K562 (cell line): ENCODE data around the gene PUSL1. TPM values are rescaled to one million over a fixed set of nuclear protein-coding genes. Genes with fewer than 3 reads are reported as not detected.

Source experiments
- CHD1 ChIP-seq: fragments of 200-600 bp; sonication (generic); IDR thresholded peaks from one replicate; pipeline ENCODE4 v1.6.1; 2012; ENCODE audit warnings: mild to moderate bottlenecking, moderate library complexity, low read length, inconsistent platforms
- MLX ChIP-seq, 2 experiments: fragments of 450-650 bp in 1 of 2; sonication (generic) in 1 of 2; formaldehyde crosslinking; conservative IDR thresholded peaks; 2 replicates each; pipeline versions ENCODE4 v1.4.0 to v1.8.1; 2020 to 2022; ENCODE audit warnings: mild to moderate bottlenecking in 1 of 2, missing genetic modification reagents in 1 of 2
- NR2C2 ChIP-seq, 2 experiments: fragments of 200-800 bp in 1 of 2; sonication (Bioruptor generic) in 1 of 2; sonication (generic) in 1 of 2; formaldehyde crosslinking in 1 of 2; IDR thresholded peaks; 2 replicates each; pipeline versions ENCODE4 v1.6.1 to v1.8.0; 2016 to 2022; ENCODE audit warnings: mild to moderate bottlenecking in 1 of 2, missing compliant biosample characterization in 1 of 2, missing genetic modification characterization in 1 of 2, missing genetic modification reagents in 1 of 2
- SIN3B ChIP-seq: fragments of 450-650 bp; IDR thresholded peaks from 2 replicates; pipeline ENCODE4 v1.6.1; 2017; ENCODE audit warnings: low read depth, mild to moderate bottlenecking, moderate library complexity
- ZBTB33 ChIP-seq: sonication (generic); formaldehyde crosslinking; IDR thresholded peaks from 2 replicates; pipeline ENCODE4 v1.8.1; 2023; ENCODE audit warnings: mild to moderate bottlenecking, missing genetic modification reagents
- ZBTB40 ChIP-seq, 2 experiments: fragments of 450-650 bp in 1 of 2; sonication (generic) in 1 of 2; formaldehyde crosslinking in 1 of 2; IDR thresholded peaks; 2 replicates each; pipeline versions ENCODE4 v1.7.1 to v1.9.0; 2016 to 2022; ENCODE audit warnings: inconsistent platforms in 1 of 2, mild to moderate bottlenecking in 1 of 2, missing genetic modification reagents in 1 of 2
- ZNF12 ChIP-seq: sonication (generic); formaldehyde crosslinking; IDR thresholded peaks from 2 replicates; pipeline ENCODE4 v1.4.0; 2020; ENCODE audit warnings: mild to moderate bottlenecking, missing genetic modification reagents
- polyA plus RNA-seq, 8 experiments: library from polyadenylated mRNA; depleted of rRNA in 4 of 8; stranded (reverse) in 5 of 8; unstranded in 3 of 8; fragments of >200 nt; fragmentation: Nextera tagmentation in 2 of 8; fragmentation: Illumina TruSeq in 1 of 8; extraction: Ambion mirVana in 2 of 8; extraction: Trizol in 1 of 8; gene quantifications; 2 replicates each; pipeline versions ENCODE4 v1.2.1 to v1.2.3, GENCODE V29; 2011 to 2014; ENCODE audit warnings: inconsistent platforms in 1 of 8, missing spikeins in 1 of 8
- total RNA-seq, 7 experiments: library from RNA; depleted of rRNA in 6 of 7; stranded (reverse); fragments of >200 nt in 6 of 7; fragmentation: Illumina TruSeq in 2 of 7; extraction: Trizol in 2 of 7; gene quantifications; 2 replicates each; pipeline versions ENCODE4 v1.2.1 to v1.2.3, GENCODE V29; 2011 to 2021; ENCODE audit warnings: low replicate concordance in 1 of 7

The PUSL1 gene
- total and polyA plus RNA-seq, 9 of the 15 experiments (the other 6 are each of a cell fraction or from before 2014, with no cell fraction given): 0.62 to 86.9 (median 13.6) TPM

GRCh38 chr1:1307923-1308755, at the start of gene PUSL1, which contains the start of gene ACAP3 (continued):
- TF ChIP-seq MLX (CRISPR knock-in tag; conservative IDR thresholded peaks at IDR 0.05) (0 out of 4 replicates have a peak, but pooled peaks of 1 of the 2 experiments have one; percentile 28), ZBTB40 (IDR thresholded peaks at IDR 0.05) (no peak; the same call in none of the 2 replicates), ZBTB40 (CRISPR knock-in tag; IDR thresholded peaks at IDR 0.05) (no peak; the same call in 1 of the 2 replicates), CHD1 (no peak), SIN3B (0 out of 2 replicates have a peak, but pooled peaks have one; percentile 8), ZBTB33 (CRISPR knock-in tag) (peak; percentile 72), NR2C2 (CRISPR knock-in tag; IDR thresholded peaks at IDR 0.05) (no peak), NR2C2 (tag; IDR thresholded peaks at IDR 0.05) (peak; percentile 69; the same call in 1 of the 2 replicates), ZNF12 (peak; percentile 83)
